Gastroesophageal sphincter (tissue), 3 donors: ENCODE results near the gene PCNT.

Source experiments
- EP300 ChIP-seq: sonication (generic); formaldehyde crosslinking; IDR thresholded peaks from one replicate; pipeline ENCODE4 v1.6.1; 2017; ENCODE audit warnings: antibody characterized with exemption, mild to moderate bottlenecking
- TF ChIP-seq, protein P1 (sequence below), 4 experiments: fragments of 200-600 bp in 2 of 4; fragments of 450-650 bp in 2 of 4; sonication (generic) in 1 of 4; IDR thresholded peaks; one replicate each; pipeline ENCODE4 v1.5.1; 2017 to 2019; ENCODE audit warnings: antibody characterized with exemption in 4 of 4, mild to moderate bottlenecking in 2 of 4, moderate library complexity in 2 of 4

DNA sequence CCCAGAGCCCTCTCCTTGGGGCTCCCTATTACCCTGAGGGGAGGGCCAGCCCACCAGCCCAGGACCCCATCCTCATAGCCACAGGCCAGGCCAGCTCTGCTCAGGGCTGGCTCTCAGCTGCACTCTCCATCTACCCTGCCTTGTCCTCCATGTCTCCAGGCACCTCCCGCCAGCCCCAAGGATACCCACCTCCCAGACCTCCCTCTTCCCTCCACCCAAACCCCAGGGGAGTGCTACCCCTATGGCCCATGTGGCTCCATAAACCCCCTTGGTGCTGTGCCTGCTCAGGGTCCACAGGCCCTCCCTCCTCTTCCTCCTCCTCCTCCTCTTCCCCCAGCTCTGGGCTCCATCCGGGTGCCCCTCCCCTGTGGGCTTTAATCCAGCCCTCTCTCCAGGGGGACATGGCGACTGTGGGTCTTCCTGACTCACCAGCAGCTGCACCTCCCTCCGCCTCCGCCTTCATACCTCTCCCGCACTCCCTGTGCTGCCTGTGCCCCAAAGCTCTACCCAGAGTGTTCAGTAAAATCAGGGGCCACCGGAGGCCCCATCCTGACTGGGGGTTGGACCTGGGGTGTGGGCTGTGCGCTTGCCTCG is 28.7 kb upstream of the PCNT start:
- TF ChIP-seq, protein P1, sequence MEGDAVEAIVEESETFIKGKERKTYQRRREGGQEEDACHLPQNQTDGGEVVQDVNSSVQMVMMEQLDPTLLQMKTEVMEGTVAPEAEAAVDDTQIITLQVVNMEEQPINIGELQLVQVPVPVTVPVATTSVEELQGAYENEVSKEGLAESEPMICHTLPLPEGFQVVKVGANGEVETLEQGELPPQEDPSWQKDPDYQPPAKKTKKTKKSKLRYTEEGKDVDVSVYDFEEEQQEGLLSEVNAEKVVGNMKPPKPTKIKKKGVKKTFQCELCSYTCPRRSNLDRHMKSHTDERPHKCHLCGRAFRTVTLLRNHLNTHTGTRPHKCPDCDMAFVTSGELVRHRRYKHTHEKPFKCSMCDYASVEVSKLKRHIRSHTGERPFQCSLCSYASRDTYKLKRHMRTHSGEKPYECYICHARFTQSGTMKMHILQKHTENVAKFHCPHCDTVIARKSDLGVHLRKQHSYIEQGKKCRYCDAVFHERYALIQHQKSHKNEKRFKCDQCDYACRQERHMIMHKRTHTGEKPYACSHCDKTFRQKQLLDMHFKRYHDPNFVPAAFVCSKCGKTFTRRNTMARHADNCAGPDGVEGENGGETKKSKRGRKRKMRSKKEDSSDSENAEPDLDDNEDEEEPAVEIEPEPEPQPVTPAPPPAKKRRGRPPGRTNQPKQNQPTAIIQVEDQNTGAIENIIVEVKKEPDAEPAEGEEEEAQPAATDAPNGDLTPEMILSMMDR (IDR thresholded peaks at IDR 0.05): no peak
- no peak for TF ChIP-seq EP300
